GM12891 (cell line): ENCODE results near the gene YDJC.

Source experiments
- PAX5 ChIP-seq: IDR thresholded peaks from 2 replicates; pipeline ENCODE4 v1.6.1; 2011; ENCODE audit warnings: low read length, moderate library complexity, mild to moderate bottlenecking; ENCODE audit not compliant: insufficient read depth, severe bottlenecking
- POLR2A ChIP-seq: IDR thresholded peaks from 2 replicates; pipeline ENCODE4 v1.6.1; 2011; ENCODE audit warnings: low read depth, low read length, control low read depth
- POLR2AphosphoS5 ChIP-seq: IDR thresholded peaks from 2 replicates; pipeline ENCODE4 v1.6.1; 2011; ENCODE audit warnings: low read depth, low read length, control low read depth
- POU2F2 ChIP-seq: IDR thresholded peaks from 2 replicates; pipeline ENCODE4 v1.6.1; 2011; ENCODE audit warnings: low read depth, mild to moderate bottlenecking, control low read depth, low read length, moderate library complexity
- SPI1 ChIP-seq: IDR thresholded peaks from 2 replicates; pipeline ENCODE4 v1.6.1; 2011; ENCODE audit warnings: low read depth, low read length, control low read depth
- TAF1 ChIP-seq: IDR thresholded peaks from 2 replicates; pipeline ENCODE4 v1.6.1; 2011; ENCODE audit warnings: low read depth, low read length, control low read depth

DNA sequence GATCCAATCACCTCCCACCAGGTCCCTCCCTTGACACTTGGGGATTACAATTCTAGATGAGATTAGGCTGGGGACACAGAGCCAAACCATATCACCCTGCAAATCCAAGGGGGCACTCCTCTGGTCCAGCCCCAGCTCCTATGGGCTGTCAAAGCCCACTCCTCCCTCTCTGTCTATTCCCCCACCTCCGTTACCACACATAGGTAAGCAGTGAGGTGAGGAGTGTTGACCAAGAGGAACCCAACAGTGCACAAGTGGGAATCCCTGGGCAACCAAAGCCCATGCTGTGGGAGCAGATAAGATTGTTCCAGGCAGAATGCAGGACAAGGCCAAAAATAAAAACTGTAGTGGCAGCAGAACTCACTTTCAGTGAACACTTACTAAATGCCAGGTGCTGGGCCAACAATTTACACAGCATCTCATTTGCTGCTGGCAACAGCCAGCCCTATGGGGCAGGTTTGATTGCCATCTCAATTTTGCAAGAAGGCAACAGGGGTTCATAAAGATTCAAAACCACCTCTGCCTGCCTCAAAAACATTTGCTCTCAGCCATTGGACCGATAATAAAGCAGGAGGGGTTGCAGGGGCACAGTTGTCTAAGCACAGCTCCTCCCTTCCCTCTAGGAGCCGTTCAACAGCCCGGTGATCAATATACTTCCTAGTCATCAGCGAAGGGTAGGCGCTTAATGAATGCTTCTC is 21.1 kb upstream of the YDJC start:
- TF ChIP-seq POLR2A, result no peak
- no peak for TF ChIP-seq TAF1
- no peak for TF ChIP-seq PAX5
- no peak for TF ChIP-seq SPI1
- TF ChIP-seq POLR2AphosphoS5, result no peak
- TF ChIP-seq POU2F2, result no peak
